Measurements from ENCODE around the gene GLA. TPM values are rescaled to one million over a fixed set of nuclear protein-coding genes. Genes with fewer than 3 reads are reported as not detected.

Gene GLA
- 12.2 TPM for total RNA-seq

DNA sequence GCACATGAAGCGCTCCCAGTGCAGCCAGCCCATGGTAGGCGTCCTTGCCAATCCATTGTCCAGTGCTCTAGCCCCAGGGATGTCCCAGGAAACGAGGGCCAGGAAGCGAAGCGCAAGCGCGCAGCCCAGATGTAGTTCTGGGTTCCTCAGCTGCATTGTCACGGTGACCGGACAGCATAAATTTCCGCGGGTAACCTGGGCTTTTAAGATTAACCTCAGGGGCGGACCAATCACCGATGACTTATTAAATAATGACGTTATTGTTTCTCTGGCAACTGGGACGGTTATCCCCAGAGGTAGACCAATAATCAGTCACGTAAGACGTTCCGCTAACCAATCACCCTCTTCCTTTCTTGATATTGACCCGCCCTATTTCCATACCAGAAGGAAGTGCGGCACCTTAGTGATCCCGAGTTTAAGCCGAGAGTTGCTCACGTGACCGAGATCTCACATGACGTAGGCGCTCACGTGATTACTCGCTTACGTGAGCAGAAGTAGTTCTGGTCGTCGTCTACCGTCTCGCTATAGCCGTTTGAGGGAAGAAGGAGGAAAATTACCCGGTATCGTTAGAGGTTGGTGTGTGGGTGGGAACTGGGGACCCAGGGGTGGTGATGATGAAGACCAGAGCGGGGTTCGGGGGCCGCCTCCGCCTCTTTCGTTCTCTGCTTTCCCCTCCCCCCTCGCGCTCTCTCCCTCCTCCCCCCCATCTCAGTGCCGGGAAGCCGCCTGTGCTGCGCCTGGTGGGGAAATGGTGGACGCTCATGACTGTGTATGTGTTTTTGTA is at the start of gene GLA, which contains the start of gene HNRNPH2:
GLA (minus strand) TSS at position 178 of the 784 bp plus-strand sequence; CDS start at position 156, 22 bp downstream.
HNRNPH2 (plus strand) TSS at position 475 of the 784 bp plus-strand sequence. CDS start 3,767 bp downstream, outside the sequence.

GRCh38 chrX:101390664-101391525 is 16.8 kb downstream of the GLA start, which contains the start of gene RPL36A:
TSS of gene RPL36A (plus strand) at chrX:101391011. CDS start at chrX:101391044, 33 bp downstream.

DNA sequence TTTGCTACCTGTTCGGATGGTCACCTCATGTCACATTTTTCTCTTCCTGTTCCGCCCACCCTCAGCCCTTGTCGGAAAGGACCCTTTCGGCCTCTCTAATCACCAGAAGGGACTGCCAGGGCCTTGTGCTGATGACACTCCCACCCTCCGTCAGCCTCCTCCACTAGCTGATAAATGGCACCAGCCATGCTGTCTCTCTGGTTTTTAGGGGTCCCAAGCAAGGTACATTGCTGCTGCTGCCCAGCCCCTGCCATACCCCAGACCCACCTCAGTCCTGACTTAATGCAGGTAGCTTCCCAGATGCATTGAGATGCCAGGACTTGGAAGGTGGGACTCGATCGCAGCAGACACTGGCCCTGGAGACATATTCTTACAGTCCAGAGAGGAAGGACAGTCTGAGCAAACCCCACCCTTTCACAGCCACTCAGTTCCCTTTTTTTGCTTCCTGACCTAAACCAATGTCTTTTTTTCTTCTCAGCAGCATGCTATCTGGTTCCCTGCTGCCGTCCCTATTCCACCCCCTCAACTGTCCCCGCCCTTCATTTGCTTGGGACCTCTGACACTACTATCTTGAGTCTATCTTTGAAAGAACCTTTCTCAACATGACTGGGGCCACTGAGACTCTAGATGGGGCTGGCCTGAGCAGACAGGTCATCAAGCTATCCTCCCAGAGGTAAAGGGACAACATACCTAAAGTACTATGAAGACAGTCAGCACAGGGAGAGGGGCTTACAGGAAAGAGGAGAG is 21.8 kb downstream of the GLA start, which contains the start of gene BTK:
BTK (minus strand) TSS at position 397 of the 747 bp plus-strand sequence. CDS start 10,907 bp downstream, outside the sequence.

GRCh38 chrX:101348452-101349192 is 59.1 kb downstream of the GLA start, which contains the start of gene TIMM8A:
TSS of gene TIMM8A (minus strand) at chrX:101348742. CDS start at chrX:101348664, 78 bp downstream.

Other genes with a start within 250 kb of the GLA start
- gene DRP2, start 188.1 kb downstream of the GLA start, total RNA-seq, result 11.3 TPM
- 0.46 TPM for gene TAF7L, start 116.6 kb downstream of the GLA start, total RNA-seq
- gene TIMM8A, start 59.2 kb downstream of the GLA start, total RNA-seq, result 9.7 TPM
- gene BTK, start 21.7 kb downstream of the GLA start, total RNA-seq, result 2.1 TPM
- 122 TPM for gene RPL36A, start 16.9 kb downstream of the GLA start, total RNA-seq
- 90.9 TPM for gene HNRNPH2, start 297 bp upstream of the GLA start, total RNA-seq
- 16.6 TPM for gene ARMCX4, start 77.5 kb upstream of the GLA start, total RNA-seq
- gene ARMCX1, start 142.6 kb upstream of the GLA start, total RNA-seq, result 80.5 TPM
- 22.4 TPM for gene ARMCX6, start 210.1 kb upstream of the GLA start, total RNA-seq
- 95.3 TPM for gene ARMCX3, start 215.2 kb upstream of the GLA start, total RNA-seq